ENCODE data around the gene SLC35F4. TPM values are rescaled to one million over a fixed set of nuclear protein-coding genes. Genes with fewer than 3 reads are reported as not detected.

SLC35F4 gene
- total and polyA plus RNA-seq, 10 of the 15 experiments (the other 5 are each of a cell fraction or from before 2014, with no cell fraction given), result 0.06 to 0.30 TPM; not detected in 8

DNA sequence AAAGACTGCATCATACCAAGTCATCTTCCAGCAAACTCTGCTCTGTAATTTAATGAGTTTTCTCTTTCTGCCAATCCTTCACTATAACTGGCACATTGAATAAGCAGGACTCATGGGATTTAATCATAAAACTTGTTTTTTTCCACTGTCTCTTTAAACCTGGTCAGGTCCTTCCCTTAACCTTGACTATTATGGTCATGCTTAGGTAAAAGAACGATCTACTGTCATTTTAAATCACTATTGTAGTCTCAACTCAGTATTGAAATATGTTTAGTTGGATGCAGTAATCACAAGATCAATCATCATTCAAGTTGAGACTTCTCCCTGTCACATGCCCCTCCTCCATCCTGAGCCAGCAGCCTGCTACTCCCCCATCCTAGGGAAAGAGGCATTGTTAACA lies 56.1 kb downstream of the SLC35F4 start:
- BruUV-seq (replicated peaks), result no TSS peak
- POLR2A ChIA-PET, result no interaction called here
- RAD21 ChIA-PET (ENCODE audit: unreplicated experiment), result no interaction called here
- no peaks in the 10 kb centered on the region for H3K4me1 ChIP-seq (ENCODE audit: control insufficient read depth, insufficient read depth, low read length)
- H3K79me2 ChIP-seq (ENCODE audit: control insufficient read depth, insufficient read depth, low read length), result no peaks in the 10 kb centered on the region
- in situ Hi-C loops (cut with MboI), result no loop called here
- H3K36me3 ChIP-seq (ENCODE audit: control insufficient read depth in 2 of 2, insufficient read depth in 2 of 2, low read length in 1 of 2), result no peaks in the 10 kb centered on the region
- no peak for ATAC-seq
- TF ChIP-seq HCFC1 (IDR thresholded peaks at IDR 0.05; ENCODE audit: low read length), result no peak
- TF ChIP-seq, protein P1, sequence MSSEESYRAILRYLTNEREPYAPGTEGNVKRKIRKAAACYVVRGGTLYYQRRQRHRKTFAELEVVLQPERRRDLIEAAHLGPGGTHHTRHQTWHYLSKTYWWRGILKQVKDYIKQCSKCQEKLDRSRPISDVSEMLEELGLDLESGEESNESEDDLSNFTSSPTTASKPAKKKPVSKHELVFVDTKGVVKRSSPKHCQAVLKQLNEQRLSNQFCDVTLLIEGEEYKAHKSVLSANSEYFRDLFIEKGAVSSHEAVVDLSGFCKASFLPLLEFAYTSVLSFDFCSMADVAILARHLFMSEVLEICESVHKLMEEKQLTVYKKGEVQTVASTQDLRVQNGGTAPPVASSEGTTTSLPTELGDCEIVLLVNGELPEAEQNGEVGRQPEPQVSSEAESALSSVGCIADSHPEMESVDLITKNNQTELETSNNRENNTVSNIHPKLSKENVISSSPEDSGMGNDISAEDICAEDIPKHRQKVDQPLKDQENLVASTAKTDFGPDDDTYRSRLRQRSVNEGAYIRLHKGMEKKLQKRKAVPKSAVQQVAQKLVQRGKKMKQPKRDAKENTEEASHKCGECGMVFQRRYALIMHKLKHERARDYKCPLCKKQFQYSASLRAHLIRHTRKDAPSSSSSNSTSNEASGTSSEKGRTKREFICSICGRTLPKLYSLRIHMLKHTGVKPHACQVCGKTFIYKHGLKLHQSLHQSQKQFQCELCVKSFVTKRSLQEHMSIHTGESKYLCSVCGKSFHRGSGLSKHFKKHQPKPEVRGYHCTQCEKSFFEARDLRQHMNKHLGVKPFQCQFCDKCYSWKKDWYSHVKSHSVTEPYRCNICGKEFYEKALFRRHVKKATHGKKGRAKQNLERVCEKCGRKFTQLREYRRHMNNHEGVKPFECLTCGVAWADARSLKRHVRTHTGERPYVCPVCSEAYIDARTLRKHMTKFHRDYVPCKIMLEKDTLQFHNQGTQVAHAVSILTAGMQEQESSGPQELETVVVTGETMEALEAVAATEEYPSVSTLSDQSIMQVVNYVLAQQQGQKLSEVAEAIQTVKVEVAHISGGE (CRISPR knock-in tag; IDR thresholded peaks at IDR 0.05), result no peak
- TF ChIP-seq CREB1 (IDR thresholded peaks at IDR 0.05; ENCODE audit: low read depth), result no peak
- TF ChIP-seq, protein P2, sequence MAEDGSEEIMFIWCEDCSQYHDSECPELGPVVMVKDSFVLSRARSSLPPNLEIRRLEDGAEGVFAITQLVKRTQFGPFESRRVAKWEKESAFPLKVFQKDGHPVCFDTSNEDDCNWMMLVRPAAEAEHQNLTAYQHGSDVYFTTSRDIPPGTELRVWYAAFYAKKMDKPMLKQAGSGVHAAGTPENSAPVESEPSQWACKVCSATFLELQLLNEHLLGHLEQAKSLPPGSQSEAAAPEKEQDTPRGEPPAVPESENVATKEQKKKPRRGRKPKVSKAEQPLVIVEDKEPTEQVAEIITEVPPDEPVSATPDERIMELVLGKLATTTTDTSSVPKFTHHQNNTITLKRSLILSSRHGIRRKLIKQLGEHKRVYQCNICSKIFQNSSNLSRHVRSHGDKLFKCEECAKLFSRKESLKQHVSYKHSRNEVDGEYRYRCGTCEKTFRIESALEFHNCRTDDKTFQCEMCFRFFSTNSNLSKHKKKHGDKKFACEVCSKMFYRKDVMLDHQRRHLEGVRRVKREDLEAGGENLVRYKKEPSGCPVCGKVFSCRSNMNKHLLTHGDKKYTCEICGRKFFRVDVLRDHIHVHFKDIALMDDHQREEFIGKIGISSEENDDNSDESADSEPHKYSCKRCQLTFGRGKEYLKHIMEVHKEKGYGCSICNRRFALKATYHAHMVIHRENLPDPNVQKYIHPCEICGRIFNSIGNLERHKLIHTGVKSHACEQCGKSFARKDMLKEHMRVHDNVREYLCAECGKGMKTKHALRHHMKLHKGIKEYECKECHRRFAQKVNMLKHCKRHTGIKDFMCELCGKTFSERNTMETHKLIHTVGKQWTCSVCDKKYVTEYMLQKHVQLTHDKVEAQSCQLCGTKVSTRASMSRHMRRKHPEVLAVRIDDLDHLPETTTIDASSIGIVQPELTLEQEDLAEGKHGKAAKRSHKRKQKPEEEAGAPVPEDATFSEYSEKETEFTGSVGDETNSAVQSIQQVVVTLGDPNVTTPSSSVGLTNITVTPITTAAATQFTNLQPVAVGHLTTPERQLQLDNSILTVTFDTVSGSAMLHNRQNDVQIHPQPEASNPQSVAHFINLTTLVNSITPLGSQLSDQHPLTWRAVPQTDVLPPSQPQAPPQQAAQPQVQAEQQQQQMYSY (CRISPR knock-in tag; IDR thresholded peaks at IDR 0.05), result no peak
- TF ChIP-seq, protein P3, sequence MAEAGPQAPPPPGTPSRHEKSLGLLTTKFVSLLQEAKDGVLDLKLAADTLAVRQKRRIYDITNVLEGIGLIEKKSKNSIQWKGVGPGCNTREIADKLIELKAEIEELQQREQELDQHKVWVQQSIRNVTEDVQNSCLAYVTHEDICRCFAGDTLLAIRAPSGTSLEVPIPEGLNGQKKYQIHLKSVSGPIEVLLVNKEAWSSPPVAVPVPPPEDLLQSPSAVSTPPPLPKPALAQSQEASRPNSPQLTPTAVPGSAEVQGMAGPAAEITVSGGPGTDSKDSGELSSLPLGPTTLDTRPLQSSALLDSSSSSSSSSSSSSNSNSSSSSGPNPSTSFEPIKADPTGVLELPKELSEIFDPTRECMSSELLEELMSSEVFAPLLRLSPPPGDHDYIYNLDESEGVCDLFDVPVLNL (IDR thresholded peaks at IDR 0.05; ENCODE audit: low read depth, low read length), result no peak
- no peak for TF ChIP-seq YBX1 (IDR thresholded peaks at IDR 0.05)
- TF ChIP-seq CEBPB (IDR thresholded peaks at IDR 0.05; ENCODE audit: borderline replicate concordance in 1 of 2, low read depth in 2 of 2, low read length in 2 of 2), result no peak
- TF ChIP-seq, protein P4, sequence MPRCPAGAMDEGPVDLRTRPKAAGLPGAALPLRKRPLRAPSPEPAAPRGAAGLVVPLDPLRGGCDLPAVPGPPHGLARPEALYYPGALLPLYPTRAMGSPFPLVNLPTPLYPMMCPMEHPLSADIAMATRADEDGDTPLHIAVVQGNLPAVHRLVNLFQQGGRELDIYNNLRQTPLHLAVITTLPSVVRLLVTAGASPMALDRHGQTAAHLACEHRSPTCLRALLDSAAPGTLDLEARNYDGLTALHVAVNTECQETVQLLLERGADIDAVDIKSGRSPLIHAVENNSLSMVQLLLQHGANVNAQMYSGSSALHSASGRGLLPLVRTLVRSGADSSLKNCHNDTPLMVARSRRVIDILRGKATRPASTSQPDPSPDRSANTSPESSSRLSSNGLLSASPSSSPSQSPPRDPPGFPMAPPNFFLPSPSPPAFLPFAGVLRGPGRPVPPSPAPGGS (IDR thresholded peaks at IDR 0.05; ENCODE audit: borderline replicate concordance, insufficient read depth, low read depth, low read length, poor library complexity, severe bottlenecking), result no peak
- TF ChIP-seq RELA (IDR thresholded peaks at IDR 0.05; ENCODE audit: borderline replicate concordance, partially characterized antibody), result no peak
- TF ChIP-seq RCOR1 (conservative IDR thresholded peaks at IDR 0.05; ENCODE audit: low read depth, low read length), result no peak
- no peak overlapping the region for H3K27ac ChIP-seq (ENCODE audit: control insufficient read depth, insufficient read depth)
- no peak overlapping the region for H3K4me3 ChIP-seq
- WGBS (ENCODE audit: insufficient coverage, insufficient replicate concordance, low lambda C conversion rate, missing lambda C conversion rate), result 0% methylated on average over 1 of the region's 1 CpG
- no peak for FAIRE-seq
- no peaks in the 10 kb centered on the region for H4K20me1 ChIP-seq (ENCODE audit: control insufficient read depth, insufficient read depth)
- H3K27me3 ChIP-seq (replicated peaks in 1 of 2; ENCODE audit: control insufficient read depth in 2 of 2, insufficient read depth in 2 of 2, low read length in 1 of 2), result no peaks in the 10 kb centered on the region
- intact Hi-C loops (cut with micrococcal nuclease; ENCODE audit: unreplicated experiment), result no loop called here
- no peak for DNase-seq (ENCODE audit: low read depth, low spot score)
- no peak overlapping the region for H3K9ac ChIP-seq (ENCODE audit: control insufficient read depth, insufficient read depth, low read length)
- CTCF ChIA-PET, result no interaction called here
- no peaks in the 10 kb centered on the region for H3K9me3 ChIP-seq (replicated peaks; ENCODE audit: control insufficient read depth, insufficient read depth, low read length)
- no peak overlapping the region for H3K4me2 ChIP-seq (ENCODE audit: control insufficient read depth, insufficient read depth)
- SMC1A ChIA-PET (ENCODE audit: uncharacterized antibody, unreplicated experiment), result no interaction called here
- no peak overlapping the region for H2AFZ ChIP-seq (ENCODE audit: control insufficient read depth, low read depth, low read length)
